ENCODE results near the gene C19orf25. TPM values are rescaled to one million over a fixed set of nuclear protein-coding genes. Genes with fewer than 3 reads are reported as not detected.

The C19orf25 gene
- total and polyA plus RNA-seq, 9 of the 15 experiments (the other 6 are each of a cell fraction or from before 2014, with no cell fraction given) = 0.79 to 96.0 (median 36.1) TPM

DNA sequence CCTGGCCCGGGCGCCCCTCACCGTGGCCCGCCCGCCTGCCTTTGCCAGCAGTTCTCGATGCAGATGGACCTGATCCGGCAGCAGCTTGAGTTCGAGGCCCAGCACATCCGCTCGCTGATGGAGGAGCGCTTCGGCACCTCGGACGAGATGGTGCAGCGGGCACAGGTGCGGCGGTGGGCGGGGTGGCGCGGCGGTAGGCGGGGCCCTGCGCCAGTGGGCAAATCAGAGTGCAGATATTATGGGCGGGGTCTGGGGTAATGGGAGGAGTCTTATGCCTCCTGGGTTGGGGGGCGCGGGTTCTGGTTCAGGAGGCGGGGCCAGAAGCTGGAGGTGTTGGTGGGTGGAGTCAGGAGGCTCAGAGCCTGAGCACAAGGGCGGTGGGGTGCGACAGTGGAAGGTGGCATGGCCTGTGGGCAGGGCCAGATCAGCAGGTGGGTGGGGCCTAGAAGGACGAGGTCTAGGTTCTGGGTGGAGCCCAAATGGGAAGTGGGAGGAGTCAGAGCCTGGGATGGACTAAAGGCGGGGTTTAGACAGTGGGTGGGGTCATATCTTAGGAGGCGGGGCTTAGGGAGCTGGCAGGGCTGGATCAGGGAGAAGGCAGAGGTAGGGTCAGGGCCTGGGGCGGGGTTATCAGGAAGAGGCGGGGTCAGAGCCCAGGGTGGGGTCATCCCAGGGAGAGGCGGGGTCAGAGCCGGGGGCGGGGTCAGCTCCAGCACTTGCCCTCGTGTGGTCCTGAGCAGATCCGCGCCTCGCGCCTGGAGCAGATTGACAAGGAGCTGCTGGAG, 23.5 kb downstream of the C19orf25 start (continued):
- TF ChIP-seq RERE (CRISPR knock-in tag; IDR thresholded peaks at IDR 0.05; ENCODE audit: borderline replicate concordance) (no peak; the same call in 1 of the 2 replicates), PCBP1 (IDR thresholded peaks at IDR 0.05; ENCODE audit: low read depth, low read length, poor library complexity, severe bottlenecking) (peak; percentile 72), ZNF282 (CRISPR knock-in tag; IDR thresholded peaks at IDR 0.05) (no peak), ZNF165 (CRISPR knock-in tag; IDR thresholded peaks at IDR 0.05; ENCODE audit: borderline replicate concordance) (no peak), FOS (IDR thresholded peaks at IDR 0.05; ENCODE audit: extremely low read depth, insufficient read length) (no peak), CEBPG (CRISPR knock-in tag; IDR thresholded peaks at IDR 0.05) (no peak), CEBPG (tag; conservative IDR thresholded peaks at IDR 0.05 in 1 of 2, IDR thresholded peaks at IDR 0.05 in 1 of 2) (no peak), RFX7 (CRISPR knock-in tag; IDR thresholded peaks at IDR 0.05) (no peak), CREB5 (CRISPR knock-in tag; IDR thresholded peaks at IDR 0.05) (no peak), HNRNPH1 (optimal IDR thresholded peaks at IDR 0.05; ENCODE audit: low read depth, low read length) (no peak), ZNF609 (CRISPR knock-in tag; IDR thresholded peaks at IDR 0.05; ENCODE audit: borderline replicate concordance) (no peak), RBM22 (IDR thresholded peaks at IDR 0.05; ENCODE audit: low read depth, low read length, poor library complexity, severe bottlenecking) (peak; percentile 92), FOSL1 (tag; conservative IDR thresholded peaks at IDR 0.05) (no peak)

Data from K562 (cell line).